DMS153 (cell line): ENCODE measurements around the gene DNAAF3.
"Not testable (repeated sequence)": the region's sequence is repeated elsewhere in the genome, so short reads cannot be mapped to it uniquely, and the experiment has no call there.

Experiments used
- DNase-seq: peaks from one replicate; lab custom pipeline; 2025; lab: John Stamatoyannopoulos, UW

The DNAAF3 gene

DNA sequence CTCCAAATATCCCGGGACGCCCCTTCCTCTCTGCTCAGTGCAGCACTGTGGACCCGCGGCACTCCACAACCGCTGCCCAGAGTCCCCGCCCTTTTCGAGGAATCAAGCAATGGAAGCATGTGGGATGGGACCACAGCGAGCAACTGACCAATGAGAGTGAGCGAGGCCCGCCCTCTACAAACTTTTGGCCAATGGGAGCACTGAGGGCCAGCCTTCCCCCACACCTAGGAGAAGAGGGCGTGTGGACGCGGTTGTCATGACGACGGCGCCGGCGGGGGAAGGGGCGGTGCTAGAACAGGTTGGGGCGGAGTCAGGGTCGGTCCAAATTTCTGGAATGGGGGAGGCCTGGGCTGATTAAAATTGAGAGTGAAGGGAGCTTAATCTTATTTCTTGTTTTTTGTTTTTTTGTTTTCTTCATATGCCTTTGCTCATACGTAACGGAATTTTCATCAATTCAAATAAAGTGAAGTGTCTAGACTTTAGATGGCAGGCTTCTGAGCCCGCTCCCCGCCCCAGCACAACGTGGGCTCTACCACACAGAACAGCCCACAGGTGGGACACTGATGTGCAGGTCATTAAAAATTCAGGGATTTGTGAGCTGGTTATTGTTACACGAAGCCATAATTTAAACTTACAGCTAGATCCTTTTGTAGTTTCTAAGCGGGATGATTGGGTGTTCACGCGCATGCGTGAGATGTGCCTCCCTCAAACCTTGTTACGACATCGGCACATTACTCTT, at the start of gene DNAAF3:
Gene DNAAF3 (minus strand): TSS at position 84 of the 739 bp plus-strand sequence. CDS start 200 bp downstream, outside the sequence.
- DNase-seq = peak; percentile 94

- DNase-seq = no peak
Measured at GRCh38 chr19:55213547-55213946, 47.1 kb upstream of the DNAAF3 start.

DNA sequence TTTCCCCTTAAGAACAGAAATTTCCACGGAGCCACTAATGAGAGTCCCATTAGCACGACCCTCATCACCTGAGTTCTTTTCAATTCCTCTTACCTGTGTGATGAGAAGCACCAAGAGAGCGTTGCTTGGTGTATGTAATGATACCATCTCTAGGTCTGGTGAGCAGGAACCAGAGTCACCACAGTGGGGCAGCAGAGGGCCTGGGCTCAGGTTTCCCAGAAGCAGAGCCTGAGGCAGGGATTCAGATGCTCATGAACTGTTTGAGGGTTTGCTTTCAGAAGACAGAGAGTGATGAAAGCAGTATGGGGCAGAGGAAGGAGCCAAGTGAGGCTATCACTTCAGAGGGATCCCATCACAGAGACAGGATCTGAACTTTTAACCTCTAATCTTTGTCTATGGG, 46.0 kb upstream of the DNAAF3 start:
- peak; percentile 91 for DNase-seq

GRCh38 chr19:55209693-55210472, 43.5 kb upstream of the DNAAF3 start:
- peak; percentile 93 for DNase-seq

GRCh38 chr19:55208880-55209692, 42.7 kb upstream of the DNAAF3 start, which contains the start of gene PTPRH:
PTPRH (minus strand) TSS chr19:55209501; CDS start chr19:55209433, 68 bp downstream.
- peak; percentile 32 for DNase-seq

- peak; percentile 76 for DNase-seq
Measured at GRCh38 chr19:55206664-55207500, 40.5 kb upstream of the DNAAF3 start.

GRCh38 chr19:55202199-55202598, 35.8 kb upstream of the DNAAF3 start:
- DNase-seq = not testable (repeated sequence)

- DNase-seq = no peak
Measured at GRCh38 chr19:55199620-55200204, 33.3 kb upstream of the DNAAF3 start.

- no peak for DNase-seq
Measured at GRCh38 chr19:55198651-55199050, 32.2 kb upstream of the DNAAF3 start.

DNA sequence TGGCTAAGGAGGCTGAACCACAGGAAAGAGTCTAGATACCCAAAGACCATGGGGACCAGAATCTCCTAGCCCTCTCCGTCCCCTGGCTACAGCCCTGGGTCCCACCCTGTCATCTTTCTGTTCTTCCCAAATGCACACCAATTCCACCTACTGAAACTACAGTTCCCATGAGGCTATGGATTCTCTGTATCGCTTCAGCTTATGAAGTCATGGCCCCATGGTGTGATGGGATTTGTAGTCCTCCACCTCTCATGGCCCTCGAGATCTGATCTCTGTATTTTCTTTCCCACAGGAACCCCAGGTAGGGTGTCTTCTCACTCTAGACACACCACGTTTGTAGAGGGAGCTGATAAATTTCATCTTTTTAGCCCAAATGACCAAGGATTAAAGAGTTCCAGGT, 31.1 kb upstream of the DNAAF3 start:
- no peak for DNase-seq

GRCh38 chr19:55196803-55197202, 30.4 kb upstream of the DNAAF3 start:
- no peak for DNase-seq

GRCh38 chr19:55193481-55193880, 27.1 kb upstream of the DNAAF3 start:
- DNase-seq = no peak

GRCh38 chr19:55189403-55189835, 23.0 kb upstream of the DNAAF3 start:
- no peak for DNase-seq

- no peak for DNase-seq
Measured at GRCh38 chr19:55188625-55189024, 22.2 kb upstream of the DNAAF3 start.

GRCh38 chr19:55186080-55186479, 19.7 kb upstream of the DNAAF3 start:
- DNase-seq = no peak

- DNase-seq = no peak
Measured at GRCh38 chr19:55181740-55182139, 15.3 kb upstream of the DNAAF3 start.

DNA sequence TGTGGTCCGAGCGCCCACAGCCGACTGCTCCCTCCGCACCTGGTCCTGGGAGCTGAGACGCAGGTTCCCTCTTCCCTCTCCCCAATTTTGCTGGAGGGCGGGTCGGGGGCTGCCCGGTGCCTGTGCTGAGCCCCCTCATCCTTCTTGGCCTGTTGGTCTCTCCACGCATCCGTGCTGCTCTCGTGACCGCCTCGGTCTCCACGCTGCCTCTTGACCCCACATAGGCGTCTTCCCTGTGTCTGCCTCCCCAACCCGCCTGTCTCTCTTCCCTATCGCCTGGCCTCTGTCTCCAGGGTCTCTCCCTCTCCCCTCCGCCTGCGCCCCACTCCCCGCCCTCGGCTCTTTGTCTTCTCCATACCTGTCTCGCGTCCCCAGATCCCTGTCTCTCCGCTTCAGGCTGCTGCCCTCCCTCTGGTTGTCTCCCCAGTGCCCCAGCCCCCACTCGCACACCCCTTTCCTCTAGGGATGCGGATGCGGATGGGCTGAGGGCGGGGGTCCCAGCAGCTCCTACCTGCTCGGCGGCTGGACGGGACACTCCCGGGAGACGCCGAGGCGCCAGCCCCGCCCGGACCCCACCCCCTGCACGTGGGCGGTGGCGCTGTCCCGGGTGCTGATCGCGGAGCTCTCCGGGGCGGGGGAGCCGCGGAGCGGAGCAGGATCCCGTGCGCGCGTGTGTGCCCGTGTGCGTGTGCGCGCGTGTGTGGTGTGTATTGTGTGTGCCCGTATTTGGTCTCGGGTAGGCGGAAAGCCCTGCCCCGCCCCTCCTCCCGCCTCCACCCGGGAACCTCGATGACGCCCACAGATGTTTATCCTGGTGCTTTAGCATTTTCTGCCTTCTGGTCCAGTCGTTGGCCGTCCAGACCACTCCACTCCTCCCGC, 13.4 kb upstream of the DNAAF3 start, which contains the start of gene SYT5:
Gene SYT5 (minus strand): TSS at position 684 of the 879 bp plus-strand sequence. CDS start 1,248 bp downstream, outside the sequence.
- no peak for DNase-seq

GRCh38 chr19:55178781-55179599, 12.6 kb upstream of the DNAAF3 start:
- peak; percentile 84 for DNase-seq

DNA sequence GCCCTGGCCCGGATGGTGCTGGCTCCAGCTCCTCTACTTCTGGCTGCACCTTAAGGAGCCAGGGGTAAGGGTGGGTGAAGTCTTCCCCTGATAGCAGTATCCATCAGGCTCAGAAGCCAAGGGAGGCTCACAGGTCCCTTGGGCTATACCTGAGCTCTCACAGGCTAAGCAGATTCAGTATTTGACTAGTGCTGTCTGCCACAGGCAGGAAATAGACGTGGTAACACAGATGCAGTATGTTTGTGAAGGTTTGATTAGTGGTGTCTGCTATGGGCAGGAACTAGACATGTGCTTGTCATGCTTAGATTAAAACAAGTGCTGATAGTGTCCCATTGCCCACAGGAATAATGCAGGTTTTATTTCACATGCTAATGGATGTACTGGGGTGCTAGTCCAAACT, 9.7 kb upstream of the DNAAF3 start:
- no peak for DNase-seq
